Smooth muscle cell (in vitro differentiated cells): ENCODE data around the gene LSAMP. TPM values are rescaled to one million over a fixed set of nuclear protein-coding genes. Genes with fewer than 3 reads are reported as not detected.

Experiments
- DNase-seq: peaks from one replicate; lab custom pipeline; 2025; ENCODE audit not compliant: unreplicated experiment; lab: John Stamatoyannopoulos, UW
- H2AFZ ChIP-seq: fragments of 200-600 bp; sonication (generic); 2 replicates; pipeline ENCODE4 v1.6.0; 2016; ENCODE audit warnings: antibody characterized with exemption, low read depth, mild to moderate bottlenecking
- H3F3A ChIP-seq: fragments of 200-600 bp; sonication (generic); 2 replicates; pipeline ENCODE4 v1.6.0; 2017; ENCODE audit warnings: antibody characterized with exemption, low read depth
- H3K27ac ChIP-seq: fragments of 200-600 bp; sonication (generic); 2 replicates; pipeline ENCODE4 v1.5.1; 2016; ENCODE audit warnings: low read depth, mild to moderate bottlenecking
- H3K27me3 ChIP-seq: fragments of 200-600 bp; sonication (generic); 2 replicates; pipeline ENCODE4 v1.6.1; 2016; ENCODE audit warnings: low read depth, mild to moderate bottlenecking
- H3K36me3 ChIP-seq: fragments of 200-600 bp; sonication (generic); 2 replicates; pipeline ENCODE4 v1.5.1; 2016; ENCODE audit warnings: low read depth
- H3K4me1 ChIP-seq: fragments of 200-600 bp; sonication (generic); 2 replicates; pipeline ENCODE4 v1.5.1; 2016; ENCODE audit warnings: low read depth
- H3K4me2 ChIP-seq: fragments of 200-600 bp; sonication (generic); 2 replicates; pipeline ENCODE4 v1.6.0; 2016; ENCODE audit warnings: mild to moderate bottlenecking
- H3K4me3 ChIP-seq: fragments of 200-600 bp; sonication (generic); 2 replicates; pipeline ENCODE4 v1.5.1; 2016; ENCODE audit warnings: mild to moderate bottlenecking
- H3K79me2 ChIP-seq: fragments of 200-600 bp; sonication (generic); 2 replicates; pipeline ENCODE4 v1.6.0; 2016; ENCODE audit warnings: low read depth, mild to moderate bottlenecking
- H3K9ac ChIP-seq: fragments of 200-600 bp; sonication (generic); 2 replicates; pipeline ENCODE4 v1.6.0; 2016; ENCODE audit warnings: low read depth
- H3K9me3 ChIP-seq: fragments of 200-600 bp; sonication (generic); replicated peaks from 2 replicates; pipeline ENCODE4 v1.5.1; 2016; ENCODE audit warnings: low read depth
- H4K20me1 ChIP-seq: fragments of 200-600 bp; sonication (generic); 2 replicates; pipeline ENCODE4 v1.6.0; 2016; ENCODE audit warnings: low read depth
- CTCF ChIP-seq: fragments of 200-600 bp; sonication (generic); IDR thresholded peaks from 2 replicates; pipeline ENCODE4 v1.5.1; 2017; ENCODE audit warnings: borderline replicate concordance, mild to moderate bottlenecking, antibody characterized with exemption; ENCODE audit not compliant: insufficient read depth, poor library complexity, severe bottlenecking
- WGBS: methylation state at CpG from one replicate; pipeline ENCODE4 v1.1.7; 2016; ENCODE audit warnings: low lambda C conversion rate; 5-methylcytosine and 5-hydroxymethylcytosine counted together
- polyA plus RNA-seq: library from polyadenylated mRNA; unstranded; fragments of >200 nt; fragmentation: Nextera tagmentation; extraction: Ambion mirVana; gene quantifications from 2 replicates; pipeline ENCODE4 v1.2.1, GENCODE V29; 2016
- total RNA-seq: library from RNA; depleted of rRNA; stranded (reverse); fragments of >200 nt; gene quantifications from 2 replicates; pipeline ENCODE4 v1.2.3, GENCODE V29; 2014

LSAMP gene
- total and polyA plus RNA-seq, 2 experiments from 2014 or later = 11.2 to 13.6 TPM

- H3K4me1 ChIP-seq = peaks cover 6% of the 10 kb centered on the region
- no peaks in the 10 kb centered on the region for H3K79me2 ChIP-seq
- H3K9ac ChIP-seq = no peak overlapping the region
- H2AFZ ChIP-seq = no peak overlapping the region
- H3F3A ChIP-seq = no peaks in the 10 kb centered on the region
- no peak for TF ChIP-seq CTCF
- H3K36me3 ChIP-seq = no peaks in the 10 kb centered on the region
- H4K20me1 ChIP-seq = no peaks in the 10 kb centered on the region
- no peaks in the 10 kb centered on the region for H3K27me3 ChIP-seq
- H3K9me3 ChIP-seq = no peaks in the 10 kb centered on the region
- DNase-seq = no peak
- H3K4me2 ChIP-seq = no peak overlapping the region
- H3K4me3 ChIP-seq = no peak overlapping the region
- no peak overlapping the region for H3K27ac ChIP-seq
- WGBS = 86% methylated on average over 2 of the region's 2 CpGs
Measured at GRCh38 chr3:116322750-116323375, 122.4 kb downstream of the LSAMP start.

- no peaks in the 10 kb centered on the region for H3K27me3 ChIP-seq
- H3K4me3 ChIP-seq = no peak overlapping the region
- H3K9me3 ChIP-seq = no peaks in the 10 kb centered on the region
- no peak for DNase-seq
- no peaks in the 10 kb centered on the region for H3F3A ChIP-seq
- no peaks in the 10 kb centered on the region for H3K36me3 ChIP-seq
- no peaks in the 10 kb centered on the region for H4K20me1 ChIP-seq
- TF ChIP-seq CTCF = no peak
- H3K79me2 ChIP-seq = no peaks in the 10 kb centered on the region
- no peak overlapping the region for H2AFZ ChIP-seq
- no peak overlapping the region for H3K9ac ChIP-seq
- H3K4me2 ChIP-seq = no peak overlapping the region
- 87% methylated on average over 1 of the region's 1 CpG for WGBS
- H3K27ac ChIP-seq = no peak overlapping the region
- peaks cover 6% of the 10 kb centered on the region for H3K4me1 ChIP-seq
Measured at GRCh38 chr3:116318370-116318769, 126.9 kb downstream of the LSAMP start.

GRCh38 chr3:116316771-116317170 is 128.5 kb downstream of the LSAMP start:
- no peak overlapping the region for H3K4me2 ChIP-seq
- H3K36me3 ChIP-seq = no peaks in the 10 kb centered on the region
- DNase-seq = no peak
- no peak for TF ChIP-seq CTCF
- no peaks in the 10 kb centered on the region for H3K27me3 ChIP-seq
- no peaks in the 10 kb centered on the region for H3F3A ChIP-seq
- no peaks in the 10 kb centered on the region for H3K79me2 ChIP-seq
- no peaks in the 10 kb centered on the region for H4K20me1 ChIP-seq
- no peak overlapping the region for H3K27ac ChIP-seq
- H3K4me1 ChIP-seq = peaks cover 6% of the 10 kb centered on the region
- H2AFZ ChIP-seq = no peak overlapping the region
- WGBS = 93% methylated on average over 3 of the region's 3 CpGs
- H3K4me3 ChIP-seq = no peak overlapping the region
- no peak overlapping the region for H3K9ac ChIP-seq
- H3K9me3 ChIP-seq = no peaks in the 10 kb centered on the region

GRCh38 chr3:116314476-116314875 is 130.8 kb downstream of the LSAMP start:
- DNase-seq = no peak
- Histone ChIP-seq H3K36me3 (no peaks in the 10 kb centered on the region), H2AFZ (no peak overlapping the region), H3K27me3 (no peaks in the 10 kb centered on the region), H3F3A (no peaks in the 10 kb centered on the region), H3K4me2 (peak overlapping the region; percentile 24), H3K27ac (no peak overlapping the region), H3K4me3 (no peak overlapping the region), H4K20me1 (no peaks in the 10 kb centered on the region), H3K4me1 (peaks cover 6% of the 10 kb centered on the region), H3K9me3 (no peaks in the 10 kb centered on the region), H3K9ac (no peak overlapping the region), H3K79me2 (no peaks in the 10 kb centered on the region)
- WGBS = 28% methylated on average over 3 of the region's 3 CpGs
- no peak for TF ChIP-seq CTCF
